Measurements from ENCODE around the gene MCU.
"Not testable (repeated sequence)": the region's sequence is repeated elsewhere in the genome, so short reads cannot be mapped to it uniquely, and the experiment has no call there.

Gene MCU

DNA sequence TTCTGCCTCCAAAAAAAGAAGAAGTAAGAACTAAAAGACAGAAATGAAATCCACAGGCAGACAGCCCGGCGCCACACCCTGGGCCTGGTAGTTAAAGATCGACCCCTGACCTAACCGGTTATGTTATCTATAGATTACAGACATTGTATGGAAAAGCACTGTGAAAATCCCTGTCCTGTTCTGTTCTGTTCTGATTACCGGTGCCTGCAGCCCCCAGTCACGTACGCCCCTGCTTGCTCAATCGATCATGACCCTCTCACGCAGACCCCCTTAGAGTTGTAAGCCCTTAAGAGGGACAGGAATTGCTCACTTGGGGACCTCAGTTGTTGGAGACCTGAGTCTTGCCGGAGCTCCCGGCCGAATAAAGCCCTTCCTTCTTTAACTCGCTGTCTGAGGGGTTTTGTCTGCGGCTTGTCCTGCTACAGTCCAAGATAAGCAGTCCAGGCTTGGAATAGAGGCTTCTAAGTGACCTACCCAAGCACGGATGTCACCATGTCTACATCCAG, 212.1 kb downstream of the MCU start:
- not testable (repeated sequence) for DNase-seq (ENCODE audit: low spot score)

DNA sequence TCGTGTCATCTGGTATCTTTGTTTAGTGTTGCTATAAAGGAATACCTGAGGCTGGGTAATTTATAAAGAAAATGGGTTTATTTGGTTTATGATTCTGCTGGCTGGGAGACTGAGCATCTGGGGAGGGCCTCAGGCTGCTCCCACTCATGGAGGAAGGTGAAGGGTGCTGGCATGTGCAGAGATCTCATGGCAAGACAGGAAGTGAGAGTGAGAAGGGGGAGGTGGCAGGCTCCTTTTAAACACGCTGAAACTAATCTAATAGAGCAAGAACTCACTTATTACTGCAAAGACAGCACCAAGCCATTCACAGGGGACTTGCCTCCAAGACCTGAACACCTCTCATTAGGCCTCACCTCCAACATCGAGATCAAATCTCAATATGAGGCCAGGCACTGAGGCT, 212.9 kb downstream of the MCU start:
- peak; percentile 6 for DNase-seq (ENCODE audit: low spot score)

GRCh38 chr10:72906446-72906845, 214.5 kb downstream of the MCU start:
- DNase-seq (ENCODE audit: low spot score), result no peak

DNA sequence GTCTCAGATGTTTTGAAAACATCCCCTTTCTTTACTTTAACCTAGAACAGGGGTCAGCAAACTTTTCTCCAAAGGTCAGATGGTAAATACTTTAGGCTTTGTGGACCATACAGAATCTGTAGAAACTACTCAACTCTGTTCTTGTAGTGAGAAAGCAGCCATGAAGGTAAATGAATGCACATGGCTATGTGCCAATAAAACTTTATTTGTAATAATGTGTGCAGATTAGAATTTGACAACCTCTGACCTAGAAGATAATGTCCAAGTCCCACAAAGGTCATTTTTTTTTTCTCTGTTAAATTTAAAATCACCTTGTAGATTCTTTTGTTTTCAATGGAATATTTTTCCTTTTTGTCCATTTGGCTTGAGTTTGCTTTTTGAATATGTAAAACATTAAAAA, 218.8 kb downstream of the MCU start:
- DNase-seq (ENCODE audit: low spot score), result no peak

GRCh38 chr10:72911758-72912157, 219.8 kb downstream of the MCU start:
- DNase-seq (ENCODE audit: low spot score), result no peak

GRCh38 chr10:72912736-72913135, 220.8 kb downstream of the MCU start:
- DNase-seq (ENCODE audit: low spot score), result no peak

- DNase-seq (ENCODE audit: low spot score), result no peak
Observed at GRCh38 chr10:72913287-72913686, 221.3 kb downstream of the MCU start.

GRCh38 chr10:72917201-72917600, 225.3 kb downstream of the MCU start:
- not testable (repeated sequence) for DNase-seq (ENCODE audit: low spot score)

GRCh38 chr10:72917803-72918332, 225.9 kb downstream of the MCU start:
- DNase-seq (ENCODE audit: low spot score), result not testable (repeated sequence)

- no peak for DNase-seq (ENCODE audit: low spot score)
Observed at GRCh38 chr10:72918352-72918751, 226.4 kb downstream of the MCU start.

DNA sequence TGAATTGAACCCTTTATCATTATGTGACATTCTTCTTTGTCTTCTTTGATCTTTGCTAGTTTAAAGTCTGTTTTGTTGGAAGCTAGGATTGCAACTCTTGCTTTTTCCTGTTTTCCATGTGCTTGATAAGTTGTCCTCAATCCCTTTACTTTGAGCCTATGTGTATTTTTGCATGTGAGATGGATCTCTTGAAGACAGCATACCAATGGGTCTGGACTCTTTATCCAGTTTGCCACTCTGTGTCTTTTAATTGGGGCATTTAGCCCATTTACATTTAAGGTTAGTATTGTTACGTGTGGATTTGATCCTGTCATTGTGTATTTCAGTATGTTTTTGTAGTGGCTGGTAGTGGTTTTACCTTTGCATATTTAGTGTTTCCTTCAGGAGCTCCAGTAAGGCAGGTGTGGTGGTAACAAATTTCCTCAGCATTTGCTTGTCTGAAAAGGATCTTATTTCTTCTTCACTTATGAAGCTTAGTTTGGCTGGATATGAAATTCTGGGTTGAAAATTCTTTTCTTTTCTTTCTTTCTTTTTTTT, 229.3 kb downstream of the MCU start:
- not testable (repeated sequence) for DNase-seq (ENCODE audit: low spot score)

DNA sequence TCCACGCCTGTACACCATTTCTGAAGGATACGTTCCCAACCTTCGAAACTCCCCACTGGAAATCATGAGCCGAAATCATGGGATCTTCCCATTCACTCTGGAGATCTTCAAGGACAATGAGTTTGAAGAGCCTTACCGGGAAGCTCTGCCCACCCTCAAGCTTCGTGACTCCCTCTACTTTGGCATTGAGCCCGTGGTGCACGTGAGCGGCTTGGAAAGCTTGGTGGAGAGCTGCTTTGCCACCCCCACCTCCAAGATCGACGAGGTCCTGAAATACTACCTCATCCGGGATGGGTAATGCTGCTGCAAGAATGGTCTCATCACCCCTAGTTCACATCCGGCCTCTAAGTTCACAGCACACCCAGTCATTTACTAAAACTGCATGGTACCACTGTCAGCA, 232.4 kb downstream of the MCU start:
- DNase-seq (ENCODE audit: low spot score), result no peak

DNA sequence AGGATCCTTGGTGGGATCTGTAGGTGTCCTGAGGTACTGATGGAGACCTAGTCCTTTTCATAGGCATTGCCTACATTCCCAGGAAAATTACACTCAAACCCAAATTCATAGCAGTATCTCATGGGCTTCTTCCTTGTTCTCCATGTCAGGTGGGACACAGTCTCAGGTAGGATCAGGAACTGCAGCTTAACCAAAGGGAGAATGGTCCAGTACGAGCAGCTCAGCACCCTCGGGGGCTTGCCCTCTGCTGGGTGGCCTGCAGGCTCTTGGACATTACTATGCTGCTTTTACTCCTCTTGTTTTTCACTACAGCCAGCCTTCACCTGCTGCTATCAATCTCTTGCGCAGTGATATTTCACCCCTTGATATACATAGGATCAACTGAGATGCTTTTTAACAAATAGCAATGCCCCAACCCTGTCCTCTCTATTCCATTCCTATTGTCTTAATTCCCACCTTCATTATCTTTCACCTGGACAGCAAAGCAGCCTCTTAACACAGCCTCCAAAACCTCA, 234.1 kb downstream of the MCU start:
- no peak for DNase-seq (ENCODE audit: low spot score)

GRCh38 chr10:72927485-72927884, 235.5 kb downstream of the MCU start:
- no peak for DNase-seq (ENCODE audit: low spot score)

GRCh38 chr10:72928798-72929197, 236.9 kb downstream of the MCU start:
- DNase-seq (ENCODE audit: low spot score), result no peak

GRCh38 chr10:72930276-72930675, 238.3 kb downstream of the MCU start:
- DNase-seq (ENCODE audit: low spot score), result no peak

DNA sequence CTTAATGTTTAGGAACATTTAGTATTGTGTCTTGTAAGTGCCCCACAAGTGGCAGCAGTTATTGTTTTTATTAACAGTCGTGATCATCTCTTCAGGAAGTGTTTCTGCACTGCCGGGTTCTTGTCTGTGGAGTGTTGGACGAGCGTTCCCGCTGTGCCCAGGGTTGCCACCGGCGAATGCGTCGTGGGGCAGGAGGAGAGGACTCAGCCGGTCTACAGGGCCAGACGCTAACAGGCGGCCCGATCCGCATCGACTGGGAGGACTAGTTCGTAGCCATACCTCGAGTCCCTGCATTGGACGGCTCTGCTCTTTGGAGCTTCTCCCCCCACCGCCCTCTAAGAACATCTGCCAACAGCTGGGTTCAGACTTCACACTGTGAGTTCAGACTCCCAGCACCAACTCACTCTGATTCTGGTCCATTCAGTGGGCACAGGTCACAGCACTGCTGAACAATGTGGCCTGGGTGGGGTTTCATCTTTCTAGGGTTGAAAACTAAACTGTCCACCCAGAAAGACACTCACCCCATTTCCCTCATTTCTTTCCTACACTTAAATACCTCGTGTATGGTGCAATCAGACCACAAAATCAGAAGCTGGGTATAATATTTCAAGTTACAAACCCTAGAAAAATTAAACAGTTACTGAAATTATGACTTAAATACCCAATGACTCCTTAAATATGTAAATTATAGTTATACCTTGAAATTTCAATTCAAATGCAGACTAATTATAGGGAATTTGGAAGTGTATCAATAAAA, 240.5 kb downstream of the MCU start:
- DNase-seq (ENCODE audit: low spot score), result no peak

GRCh38 chr10:72935361-72935760, 243.4 kb downstream of the MCU start:
- DNase-seq (ENCODE audit: low spot score), result no peak
